Endothelial cell of umbilical vein (primary cell): Measurements from ENCODE around the gene SLC35E3.

Source experiments
- EZH2 ChIP-seq: IDR thresholded peaks from 2 replicates; pipeline ENCODE4 v1.6.1; 2012; ENCODE audit warnings: borderline replicate concordance, low read depth, mild to moderate bottlenecking, moderate library complexity, low read length, inconsistent platforms; ENCODE audit not compliant: severe bottlenecking
- MYC ChIP-seq: IDR thresholded peaks from one replicate; pipeline ENCODE4 v1.6.1; 2011; ENCODE audit warnings: mild to moderate bottlenecking, low read depth, low read length
- POLR2A ChIP-seq: IDR thresholded peaks from 2 replicates; pipeline ENCODE4 v1.6.1; 2012; ENCODE audit warnings: low read depth, mild to moderate bottlenecking, control low read depth, low read length
- TF ChIP-seq, protein P1 (sequence below), 2 donors: IDR thresholded peaks; 1 replicate in 1 of 2; 2 replicates in 1 of 2; pipeline ENCODE4 v1.5.1; 2011; ENCODE audit warnings: low read length in 2 of 2, mild to moderate bottlenecking in 2 of 2, moderate library complexity in 2 of 2, control low read depth in 1 of 2, inconsistent platforms in 1 of 2, low read depth in 1 of 2; ENCODE audit not compliant: insufficient read depth in 1 of 2; ENCODE audit errors: extremely low read depth in 1 of 2

DNA sequence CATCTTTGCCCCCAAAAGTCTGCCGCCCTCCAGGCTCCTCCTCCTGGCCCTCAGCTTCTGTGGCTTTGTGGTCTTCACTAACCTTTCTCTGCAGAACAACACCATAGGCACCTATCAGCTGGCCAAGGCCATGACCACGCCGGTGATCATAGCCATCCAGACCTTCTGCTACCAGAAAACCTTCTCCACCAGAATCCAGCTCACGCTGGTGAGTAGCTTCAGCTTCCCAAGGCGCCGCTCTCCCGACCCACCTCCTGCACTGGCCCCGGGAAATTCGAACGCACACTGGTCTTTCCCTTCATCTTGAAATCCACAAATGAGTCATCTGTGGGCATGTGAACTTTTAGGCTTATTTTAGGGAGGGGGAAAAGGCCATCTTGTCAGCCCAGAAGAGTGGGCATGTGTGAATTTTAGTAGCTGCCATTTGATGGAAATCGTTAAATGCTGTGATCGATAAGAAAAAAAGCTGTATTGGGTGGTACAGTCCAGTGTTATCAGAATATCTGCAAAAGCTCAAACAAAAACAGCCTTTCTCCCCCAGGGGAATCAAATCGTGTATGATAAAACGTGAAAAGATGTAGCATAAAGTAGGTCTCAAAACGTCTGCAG lies 700 bp downstream of the SLC35E3 start:
- TF ChIP-seq, protein P1, sequence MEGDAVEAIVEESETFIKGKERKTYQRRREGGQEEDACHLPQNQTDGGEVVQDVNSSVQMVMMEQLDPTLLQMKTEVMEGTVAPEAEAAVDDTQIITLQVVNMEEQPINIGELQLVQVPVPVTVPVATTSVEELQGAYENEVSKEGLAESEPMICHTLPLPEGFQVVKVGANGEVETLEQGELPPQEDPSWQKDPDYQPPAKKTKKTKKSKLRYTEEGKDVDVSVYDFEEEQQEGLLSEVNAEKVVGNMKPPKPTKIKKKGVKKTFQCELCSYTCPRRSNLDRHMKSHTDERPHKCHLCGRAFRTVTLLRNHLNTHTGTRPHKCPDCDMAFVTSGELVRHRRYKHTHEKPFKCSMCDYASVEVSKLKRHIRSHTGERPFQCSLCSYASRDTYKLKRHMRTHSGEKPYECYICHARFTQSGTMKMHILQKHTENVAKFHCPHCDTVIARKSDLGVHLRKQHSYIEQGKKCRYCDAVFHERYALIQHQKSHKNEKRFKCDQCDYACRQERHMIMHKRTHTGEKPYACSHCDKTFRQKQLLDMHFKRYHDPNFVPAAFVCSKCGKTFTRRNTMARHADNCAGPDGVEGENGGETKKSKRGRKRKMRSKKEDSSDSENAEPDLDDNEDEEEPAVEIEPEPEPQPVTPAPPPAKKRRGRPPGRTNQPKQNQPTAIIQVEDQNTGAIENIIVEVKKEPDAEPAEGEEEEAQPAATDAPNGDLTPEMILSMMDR (IDR thresholded peaks at IDR 0.05; ENCODE audit: extremely low read depth in 1 of 2, insufficient read depth in 1 of 2, low read depth in 1 of 2, low read length in 2 of 2), result no peak
- TF ChIP-seq MYC, result no peak
- no peak for TF ChIP-seq EZH2
- TF ChIP-seq POLR2A, result no peak
